Lung (tissue), 12 donors: ENCODE results near the gene PHF19. TPM values are rescaled to one million over a fixed set of nuclear protein-coding genes. Genes with fewer than 3 reads are reported as not detected.

Experiments
- ATAC-seq: fragments of 200-7000 bp; cut with Tn5 transposase; one replicate; pipeline ENCODE4 v1.9.1; 2020; ENCODE audit warnings: moderate number of reproducible peaks; ENCODE audit not compliant: insufficient read depth, low FRiP score
- DNase-seq, 3 donors: peaks; one replicate each; pipeline ENCODE4 v3.0.0-alpha.2; 2013 to 2017
- H3K27ac ChIP-seq, 2 donors: one replicate each; pipeline ENCODE4 v1.5.1; 2013; ENCODE audit warnings: mild to moderate bottlenecking in 2 of 2, moderate library complexity in 2 of 2, control low read depth in 1 of 2, inconsistent platforms in 1 of 2, low read depth in 1 of 2, low read length in 1 of 2
- H3K27me3 ChIP-seq, 3 donors: one replicate each; pipeline ENCODE4 v1.5.1; 2013; ENCODE audit warnings: low read length in 2 of 3; ENCODE audit not compliant: control insufficient read depth in 3 of 3, insufficient read depth in 3 of 3
- H3K36me3 ChIP-seq, 4 donors: one replicate each; pipeline ENCODE4 v1.5.1; 2013; ENCODE audit warnings: low read length in 4 of 4, mild to moderate bottlenecking in 1 of 4, moderate library complexity in 1 of 4; ENCODE audit not compliant: control insufficient read depth in 4 of 4, insufficient read depth in 4 of 4
- H3K4me1 ChIP-seq, 5 donors: one replicate each; pipeline ENCODE4 v1.5.1; 2013; ENCODE audit warnings: low read length in 5 of 5, mild to moderate bottlenecking in 2 of 5, moderate library complexity in 1 of 5; ENCODE audit not compliant: control insufficient read depth in 5 of 5, insufficient read depth in 5 of 5
- H3K4me3 ChIP-seq: one replicate; pipeline ENCODE4 v1.5.1; 2013; ENCODE audit warnings: mild to moderate bottlenecking, control low read depth, moderate library complexity
- H3K9ac ChIP-seq, 2 donors: one replicate each; pipeline ENCODE4 v1.5.1; 2013; ENCODE audit warnings: low read length in 2 of 2, control low read depth in 1 of 2; ENCODE audit not compliant: insufficient read depth in 1 of 2
- H3K9me3 ChIP-seq, 4 donors: one replicate each; pipeline ENCODE4 v1.5.1; 2013; ENCODE audit warnings: low read length in 3 of 4, mild to moderate bottlenecking in 1 of 4, moderate library complexity in 1 of 4; ENCODE audit not compliant: control insufficient read depth in 4 of 4, insufficient read depth in 3 of 4
- CTCF ChIP-seq: IDR thresholded peaks from 2 replicates; pipeline ENCODE4 v1.5.1; 2012; ENCODE audit warnings: mild to moderate bottlenecking; ENCODE audit errors: control extremely low read depth, extremely low read depth
- WGBS, 2 donors: extraction: QIAGEN DNeasy Blood & Tissue Kit; methylation state at CpG; one replicate each; pipeline ENCODE4 v1.1.7; 2013; 5-methylcytosine and 5-hydroxymethylcytosine counted together
- polyA plus RNA-seq, 2 donors: library from polyadenylated mRNA; stranded (reverse); fragments of 200-250 nt; gene quantifications; one replicate each; pipeline ENCODE4 v1.2.1, GENCODE V29; 2013
- total RNA-seq, 2 donors: library from RNA; depleted of rRNA in 1 of 2; stranded (reverse); fragments of >200 nt in 1 of 2; gene quantifications; one replicate each; pipeline ENCODE4 v1.2.1, GENCODE V29; 2014 to 2021
- donor health status: control.
- donor health status: control.
- donor health status: Bipolar disorder and iron deficiency.
- donor health status: healthy.
- donor health status: DM: yes; HTN: yes; CAD: no.

The PHF19 gene
- total and polyA plus RNA-seq, 4 donors: 20.3 to 25.1 (median 21.7) TPM

DNA sequence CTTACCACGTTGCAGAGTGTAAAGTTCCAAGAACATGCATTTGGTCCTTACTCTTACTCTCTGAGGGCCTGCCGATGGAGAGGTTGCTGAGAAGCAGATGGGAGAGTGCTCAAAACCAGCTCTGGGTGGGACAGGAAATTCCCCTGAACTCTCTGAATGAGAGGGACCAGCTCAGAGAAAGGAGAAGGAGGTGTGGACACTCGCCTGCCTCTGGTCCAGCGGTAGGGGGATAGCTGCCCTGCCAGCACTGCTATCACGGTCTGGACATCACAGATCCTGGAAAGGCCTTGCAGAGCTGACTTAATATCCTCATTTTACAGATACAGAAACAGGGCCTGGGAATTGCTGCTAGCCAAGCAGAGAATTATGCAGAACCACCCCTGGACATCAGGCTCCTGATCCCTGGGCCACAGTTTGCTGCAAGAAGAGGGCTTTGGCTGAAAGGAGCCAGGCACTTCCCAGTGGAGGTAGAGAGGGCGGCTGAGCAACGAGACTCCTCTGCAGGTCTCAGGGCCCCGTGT lies 44.7 kb upstream of the PHF19 start:
- Histone ChIP-seq H3K27ac (no peak overlapping the region), H3K36me3 (peaks cover 0 to 2% (median 0%) of the 10 kb centered on the region in 4 donors), H3K4me3 (no peak overlapping the region), H3K27me3 (no peaks in the 10 kb centered on the region), H3K9me3 (peaks cover 0 to 2% (median 1%) of the 10 kb centered on the region in 4 donors), H3K9ac (no peak overlapping the region), H3K4me1 (peaks cover 0 to 37% (median 14%) of the 10 kb centered on the region in 5 donors)
- ATAC-seq: no peak
- 65 to 69% methylated on average over 8 of the region's 8 CpGs for WGBS, 2 donors
- no peak for TF ChIP-seq CTCF
- DNase-seq: peak in 1 of 3 donors; percentile 27

GRCh38 chr9:120920806-120921178 lies 43.8 kb upstream of the PHF19 start:
- WGBS, 2 donors: 64 to 76% methylated on average over 3 of the region's 3 CpGs
- H3K9ac ChIP-seq: no peak overlapping the region
- no peak overlapping the region for H3K27ac ChIP-seq
- no peak for ATAC-seq
- DNase-seq: no peak
- peaks cover 0 to 2% (median 0%) of the 10 kb centered on the region in 4 donors for H3K36me3 ChIP-seq
- TF ChIP-seq CTCF: no peak
- H3K9me3 ChIP-seq: peaks cover 0 to 2% (median 1%) of the 10 kb centered on the region in 4 donors
- H3K27me3 ChIP-seq: no peaks in the 10 kb centered on the region
- no peak overlapping the region for H3K4me3 ChIP-seq
- peaks cover 0 to 45% (median 17%) of the 10 kb centered on the region in 5 donors for H3K4me1 ChIP-seq

- ATAC-seq (no peak), DNase-seq (no peak)
- Histone ChIP-seq H3K4me1 (peaks cover 0 to 45% (median 17%) of the 10 kb centered on the region in 5 donors), H3K9me3 (peaks cover 0 to 2% (median 1%) of the 10 kb centered on the region in 4 donors), H3K27me3 (no peaks in the 10 kb centered on the region), H3K4me3 (no peak overlapping the region), H3K27ac (peak overlapping the region in 1 of 2 donors; percentile 71), H3K9ac (peak overlapping the region in 1 of 2 donors; percentile 26), H3K36me3 (peaks cover 0 to 2% (median 0%) of the 10 kb centered on the region in 4 donors)
- 80 to 91% methylated on average over 6 of the region's 6 CpGs for WGBS, 2 donors
- no peak for TF ChIP-seq CTCF
Measured at GRCh38 chr9:120919843-120920805, 43.1 kb upstream of the PHF19 start.
